ENCODE measurements around the gene HEPACAM2.

- TF ChIP-seq YY1 (IDR thresholded peaks at IDR 0.05; ENCODE audit: low read depth) (no peak), USF1 (IDR thresholded peaks at IDR 0.05) (no peak)
These were observed 15.8 kb upstream of the HEPACAM2 start for GRCh38 chr7:93242106-93242505.

All from Ishikawa (cell line).